GM23338 (cell line): ENCODE measurements around the gene LIMS3. TPM values are rescaled to one million over a fixed set of nuclear protein-coding genes. Genes with fewer than 3 reads are reported as not detected.
"Not testable (repeated sequence)": the region's sequence is repeated elsewhere in the genome, so short reads cannot be mapped to it uniquely, and the experiment has no call there.

Source experiments
- ATAC-seq: fragments of 200-7000 bp; cut with Tn5 transposase; 3 replicates; pipeline ENCODE4 v1.9.1; 2020
- DNase-seq: peaks from one replicate; pipeline ENCODE4 v3.0.0-alpha.2; 2015; ENCODE audit warnings: low spot score
- H2AFZ ChIP-seq: fragments of 200-600 bp; sonication (generic); 2 replicates; pipeline ENCODE4 v1.8.0; 2016; ENCODE audit warnings: antibody characterized with exemption, mild to moderate bottlenecking, moderate library complexity
- H3F3A ChIP-seq: fragments of 200-600 bp; sonication (generic); replicated peaks from 2 replicates; pipeline ENCODE4 v1.8.0; 2017; ENCODE audit warnings: antibody characterized with exemption, mixed run types, low read depth
- H3K27ac ChIP-seq: fragments of 200-600 bp; sonication (generic); 2 replicates; pipeline ENCODE4 v1.6.1; 2016; ENCODE audit warnings: low read depth
- H3K27me3 ChIP-seq: fragments of 200-600 bp; sonication (generic); 2 replicates; pipeline ENCODE4 v1.8.0; 2016; ENCODE audit warnings: mild to moderate bottlenecking, mixed run types, moderate library complexity; ENCODE audit not compliant: insufficient read depth
- H3K36me3 ChIP-seq: fragments of 200-600 bp; sonication (generic); 2 replicates; pipeline ENCODE4 v1.8.0; 2016; ENCODE audit warnings: mild to moderate bottlenecking; ENCODE audit not compliant: insufficient read depth
- H3K4me1 ChIP-seq: fragments of 200-600 bp; sonication (generic); 2 replicates; pipeline ENCODE4 v1.8.0; 2016; ENCODE audit warnings: mild to moderate bottlenecking, moderate library complexity; ENCODE audit not compliant: insufficient read depth
- H3K4me2 ChIP-seq: fragments of 200-600 bp; sonication (generic); 2 replicates; pipeline ENCODE4 v1.7.1; 2017; ENCODE audit warnings: mixed run types
- H3K4me3 ChIP-seq: fragments of 200-600 bp; sonication (generic); 2 replicates; pipeline ENCODE4 v1.6.1; 2016; ENCODE audit warnings: mixed run types
- H3K79me2 ChIP-seq: fragments of 200-600 bp; sonication (generic); replicated peaks from 2 replicates; pipeline ENCODE4 v1.8.0; 2017; ENCODE audit warnings: mild to moderate bottlenecking; ENCODE audit not compliant: insufficient read depth
- H3K9me2 ChIP-seq: fragments of 200-600 bp; sonication (generic); 2 replicates; pipeline ENCODE4 v1.8.0; 2017; ENCODE audit not compliant: insufficient read depth
- H4K20me1 ChIP-seq: fragments of 200-600 bp; sonication (generic); replicated peaks from 2 replicates; pipeline ENCODE4 v1.8.0; 2017; ENCODE audit warnings: mild to moderate bottlenecking; ENCODE audit not compliant: insufficient read depth
- H3K27ac Mint-ChIP-seq: 2 replicates; pipeline ENCODE4 v1.8.0; 2020; ENCODE audit warnings: inconsistent platforms, mild to moderate bottlenecking, moderate library complexity, mixed read lengths
- H3K27me3 Mint-ChIP-seq: 3 replicates; pipeline ENCODE4 v1.8.0; 2022; ENCODE audit warnings: low read depth, mild to moderate bottlenecking, moderate library complexity, mixed read lengths, inconsistent platforms; ENCODE audit not compliant: insufficient read depth, poor library complexity
- H3K36me3 Mint-ChIP-seq: 3 replicates; pipeline ENCODE4 v1.8.0; 2021; ENCODE audit warnings: low read depth, mild to moderate bottlenecking, inconsistent platforms, moderate library complexity, mixed read lengths
- H3K4me1 Mint-ChIP-seq: 3 replicates; pipeline ENCODE4 v1.8.0; 2020; ENCODE audit warnings: mild to moderate bottlenecking, inconsistent platforms, mixed read lengths
- H3K4me3 Mint-ChIP-seq: 3 replicates; pipeline ENCODE4 v1.8.0; 2021; ENCODE audit warnings: moderate library complexity, mild to moderate bottlenecking, inconsistent platforms, mixed read lengths
- H3K9me3 Mint-ChIP-seq: 3 replicates; pipeline ENCODE4 v1.8.0; 2020; ENCODE audit warnings: moderate library complexity, mild to moderate bottlenecking, inconsistent platforms, mixed read lengths
- polyA plus RNA-seq: library from polyadenylated mRNA; unstranded; fragments of >200 nt; fragmentation: Nextera tagmentation; extraction: Ambion mirVana; gene quantifications from 2 replicates; pipeline ENCODE4 v1.2.1, GENCODE V29; 2016
- total RNA-seq: library from RNA; depleted of rRNA; stranded (reverse); fragments of >200 nt; shearing (Covaris generic); gene quantifications from 2 replicates; pipeline ENCODE4 v1.2.3, GENCODE V29; 2014

Gene LIMS3
- total and polyA plus RNA-seq, 2 experiments from 2014 or later: 1.0 to 1.8 TPM

GRCh38 chr2:109921543-109922384 lies 23.3 kb downstream of the LIMS3 start:
- H3K9me3 Mint-ChIP-seq, H3K4me1 Mint-ChIP-seq, H3K79me2 ChIP-seq, H4K20me1 ChIP-seq, H3K27ac Mint-ChIP-seq, H3K27me3 Mint-ChIP-seq, H3K36me3 ChIP-seq, H3F3A ChIP-seq, DNase-seq, H3K9me2 ChIP-seq, H2AFZ ChIP-seq, H3K4me3 ChIP-seq, H3K27ac ChIP-seq, H3K27me3 ChIP-seq, H3K4me1 ChIP-seq, H3K4me2 ChIP-seq, H3K4me3 Mint-ChIP-seq, ATAC-seq, H3K36me3 Mint-ChIP-seq: not testable (repeated sequence)

- H3K27me3 Mint-ChIP-seq, H3K4me3 Mint-ChIP-seq, H3K36me3 ChIP-seq, ATAC-seq, H3K9me2 ChIP-seq, H3K4me3 ChIP-seq, H3K9me3 Mint-ChIP-seq, H3K27ac ChIP-seq, H2AFZ ChIP-seq, H3K79me2 ChIP-seq, H3K4me2 ChIP-seq, H3K27ac Mint-ChIP-seq, H3K4me1 Mint-ChIP-seq, H3F3A ChIP-seq, H3K4me1 ChIP-seq, DNase-seq, H4K20me1 ChIP-seq, H3K27me3 ChIP-seq, H3K36me3 Mint-ChIP-seq: not testable (repeated sequence)
Measured at GRCh38 chr2:109924481-109924880, 26.0 kb downstream of the LIMS3 start.

GRCh38 chr2:109927803-109928202 lies 29.3 kb downstream of the LIMS3 start:
- ATAC-seq, H3K36me3 ChIP-seq: not testable (repeated sequence)

GRCh38 chr2:109929222-109929621 lies 30.7 kb downstream of the LIMS3 start:
- H3K36me3 Mint-ChIP-seq, H3K9me2 ChIP-seq, H3K9me3 Mint-ChIP-seq, H3K36me3 ChIP-seq, H3K4me1 Mint-ChIP-seq, H2AFZ ChIP-seq, H3K4me3 Mint-ChIP-seq, H3K4me1 ChIP-seq, H3K27ac Mint-ChIP-seq, H3K4me2 ChIP-seq, H3K27me3 ChIP-seq, DNase-seq, ATAC-seq, H3K79me2 ChIP-seq, H3K27ac ChIP-seq, H3K4me3 ChIP-seq, H3F3A ChIP-seq, H4K20me1 ChIP-seq, H3K27me3 Mint-ChIP-seq: not testable (repeated sequence)

More at GRCh38 chr2:109927803-109928202, 29.3 kb downstream of the LIMS3 start:
- not testable (repeated sequence) for H2AFZ ChIP-seq, H3K27ac Mint-ChIP-seq, H3K4me3 Mint-ChIP-seq, H3K4me1 ChIP-seq, H3K9me3 Mint-ChIP-seq, H3F3A ChIP-seq, H3K27me3 ChIP-seq, H3K79me2 ChIP-seq, DNase-seq, H3K36me3 Mint-ChIP-seq, H3K4me3 ChIP-seq, H3K27me3 Mint-ChIP-seq, H3K9me2 ChIP-seq, H3K4me1 Mint-ChIP-seq, H3K4me2 ChIP-seq, H3K27ac ChIP-seq, H4K20me1 ChIP-seq

- not testable (repeated sequence) for H3K9me3 Mint-ChIP-seq, DNase-seq, H3K4me3 ChIP-seq, H3K36me3 Mint-ChIP-seq, H4K20me1 ChIP-seq, H3K4me3 Mint-ChIP-seq, H3K4me1 Mint-ChIP-seq, H3K27ac Mint-ChIP-seq, H3K9me2 ChIP-seq, H3K4me2 ChIP-seq, H3K79me2 ChIP-seq, H3K36me3 ChIP-seq, H3K27ac ChIP-seq, H3F3A ChIP-seq, H2AFZ ChIP-seq, H3K4me1 ChIP-seq, H3K27me3 Mint-ChIP-seq, H3K27me3 ChIP-seq
- ATAC-seq: peak; percentile 58
Measured at GRCh38 chr2:109936534-109936933, 38.0 kb downstream of the LIMS3 start.

GRCh38 chr2:109945362-109945761 lies 46.9 kb downstream of the LIMS3 start:
- H3K4me3 Mint-ChIP-seq, H3K9me3 Mint-ChIP-seq, H3K4me3 ChIP-seq, H3F3A ChIP-seq, H3K36me3 Mint-ChIP-seq, H3K27ac ChIP-seq, H3K4me2 ChIP-seq, DNase-seq, H2AFZ ChIP-seq, H3K79me2 ChIP-seq, H3K4me1 Mint-ChIP-seq, H3K36me3 ChIP-seq, H3K27ac Mint-ChIP-seq, ATAC-seq, H3K9me2 ChIP-seq, H3K27me3 Mint-ChIP-seq, H3K4me1 ChIP-seq, H4K20me1 ChIP-seq, H3K27me3 ChIP-seq: not testable (repeated sequence)
